NCI-H2171 (cell line): Measurements from ENCODE around the gene HECW1.

Experiments used
- DNase-seq: peaks from one replicate; lab custom pipeline; 2025; lab: John Stamatoyannopoulos, UW

The HECW1 gene

DNA sequence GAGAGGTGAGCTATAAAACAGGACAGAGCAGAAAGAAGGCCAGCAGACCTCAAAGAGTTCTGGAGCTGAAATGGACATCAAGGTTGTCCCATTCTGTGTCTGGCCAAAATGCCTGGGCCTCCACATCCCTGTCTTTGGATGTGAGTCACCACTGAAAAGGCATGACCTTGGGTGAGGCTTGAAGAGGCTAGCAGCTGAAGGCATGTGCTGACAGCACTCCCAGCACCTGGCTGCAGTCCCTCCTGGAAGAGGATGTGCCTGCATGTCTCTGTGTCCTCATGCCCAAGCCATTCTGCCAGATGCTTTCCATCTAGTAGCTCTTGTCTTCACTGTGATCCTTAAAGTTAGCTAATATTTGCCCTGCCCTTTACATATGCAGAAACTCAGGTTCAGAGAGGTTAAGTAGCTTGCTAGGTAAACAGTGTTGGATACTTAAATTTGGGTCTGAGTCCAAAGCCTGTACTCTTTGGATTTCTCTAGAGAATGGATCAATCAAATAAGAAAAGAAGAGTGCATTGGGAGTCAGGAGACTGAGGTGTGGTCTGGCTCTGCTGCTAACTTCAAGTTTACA is 35.8 kb downstream of the HECW1 start:
- DNase-seq: no peak

DNA sequence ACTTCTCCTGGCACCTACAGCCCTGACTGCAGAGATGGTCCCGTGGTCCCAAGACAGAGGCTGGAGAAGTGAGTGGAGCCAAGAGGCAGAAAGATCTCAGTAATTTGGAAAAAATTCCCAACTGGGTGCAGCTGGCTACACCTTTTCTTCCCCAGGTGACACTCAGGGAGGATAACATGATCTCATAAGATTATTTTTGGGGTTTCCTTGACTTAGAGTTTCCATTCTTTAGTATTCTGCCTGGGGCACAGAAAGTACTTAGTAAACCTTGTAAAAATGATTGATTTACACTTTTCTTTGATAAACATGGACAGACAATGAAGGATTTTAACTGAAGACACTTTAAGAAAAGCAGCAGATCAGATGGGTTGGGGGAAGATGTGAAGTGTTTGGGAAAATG is 38.6 kb downstream of the HECW1 start:
- no peak for DNase-seq

DNA sequence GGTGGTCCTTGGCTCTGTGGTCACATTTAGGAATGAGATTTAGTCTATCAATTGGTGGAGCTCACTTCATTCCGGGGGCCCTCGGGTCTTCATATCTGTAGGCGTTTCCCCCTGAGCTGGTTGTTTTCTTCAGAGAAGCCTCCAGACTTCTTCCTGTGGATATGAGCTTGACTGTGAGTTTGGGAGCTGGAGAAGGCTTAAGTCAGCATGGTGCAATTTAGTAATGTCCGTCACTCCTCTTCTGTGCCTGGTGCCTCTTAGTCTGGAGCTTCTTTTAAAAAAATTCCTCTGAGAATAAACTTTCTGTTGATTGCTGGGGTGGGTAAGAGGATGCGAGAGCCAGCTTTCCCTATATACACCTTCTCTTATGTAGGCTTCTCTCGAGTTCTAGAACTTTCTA is 40.2 kb downstream of the HECW1 start:
- DNase-seq: no peak

- no peak for DNase-seq
Measured at GRCh38 chr7:43155636-43156035, 43.2 kb downstream of the HECW1 start.

GRCh38 chr7:43163885-43164284 is 51.4 kb downstream of the HECW1 start:
- no peak for DNase-seq

GRCh38 chr7:43164757-43165156 is 52.3 kb downstream of the HECW1 start:
- no peak for DNase-seq

DNA sequence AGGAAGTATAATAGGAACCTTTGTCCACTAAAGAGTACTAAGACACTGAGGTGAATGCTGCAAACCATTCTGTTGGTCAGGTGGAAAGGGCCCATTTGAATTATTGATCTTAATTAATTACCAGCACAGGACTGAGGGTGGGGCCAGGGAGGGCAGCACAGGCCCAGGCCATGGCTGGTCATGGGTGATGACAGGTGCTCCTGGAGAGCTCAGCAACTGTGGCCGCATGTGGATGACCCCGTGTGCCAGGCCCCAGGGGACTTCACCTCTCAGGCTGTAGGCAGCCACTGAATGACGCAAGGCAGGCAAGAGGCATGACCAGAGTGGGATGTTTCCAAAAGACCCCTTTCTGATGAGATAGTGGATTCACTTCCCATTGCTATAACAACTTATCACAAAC is 54.2 kb downstream of the HECW1 start:
- no peak for DNase-seq

DNA sequence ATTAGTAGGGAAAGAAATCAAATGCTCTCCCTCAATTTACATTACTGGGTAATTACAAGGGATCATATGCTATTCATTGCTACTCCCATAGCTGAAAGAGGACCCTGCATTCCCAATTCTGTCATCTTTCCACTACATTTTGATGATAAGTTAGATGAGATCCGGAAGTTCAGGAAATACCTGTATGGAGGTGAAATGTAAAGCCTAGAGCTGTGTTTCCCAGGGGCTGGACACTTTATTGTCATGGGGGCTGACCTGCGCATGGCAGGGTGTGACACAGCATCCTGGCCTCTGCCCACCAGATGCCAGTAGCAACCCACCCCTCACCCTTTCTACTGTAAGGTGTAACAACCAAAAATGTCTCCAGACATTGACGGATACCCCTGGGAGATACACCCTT is 56.6 kb downstream of the HECW1 start:
- no peak for DNase-seq

DNA sequence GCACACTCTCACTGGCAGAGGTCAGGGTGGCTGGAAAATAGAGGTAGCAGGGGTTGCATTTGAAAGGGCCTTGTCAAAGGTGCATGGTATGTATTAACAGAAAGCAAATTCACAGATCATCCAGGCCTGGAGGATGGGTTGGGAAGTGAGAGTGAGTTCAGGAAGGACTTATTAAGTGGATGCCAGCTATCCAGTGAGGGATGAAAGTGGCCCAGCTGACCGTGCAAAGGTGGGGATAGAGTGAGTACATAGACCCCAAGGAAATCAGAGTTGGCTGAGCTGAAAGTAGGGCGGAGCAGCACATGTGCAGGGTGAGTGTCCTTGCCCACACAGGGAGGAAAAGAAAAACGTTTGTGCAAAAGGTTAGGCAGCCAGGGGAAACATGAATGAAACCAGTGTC is 58.1 kb downstream of the HECW1 start:
- no peak for DNase-seq

- DNase-seq: no peak
Measured at GRCh38 chr7:43175570-43176200, 63.2 kb downstream of the HECW1 start.

DNA sequence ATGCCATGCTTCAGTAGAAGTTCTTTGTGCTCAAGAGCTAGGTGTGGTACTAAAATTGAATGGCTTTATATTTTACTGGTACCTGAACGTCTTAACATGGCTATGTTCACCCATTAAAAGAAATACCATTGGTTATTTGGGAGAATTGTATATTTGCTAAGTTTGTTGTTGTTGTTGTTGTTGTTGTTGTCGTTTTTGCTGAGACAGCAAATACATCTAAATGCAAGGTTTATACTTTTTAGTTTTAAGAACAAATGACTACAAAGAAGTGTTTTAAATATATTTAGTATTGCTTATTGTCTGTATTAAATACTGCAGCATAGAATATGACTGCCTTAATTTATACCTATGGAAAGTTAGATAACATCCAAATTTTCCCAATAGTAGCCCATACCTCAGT is 66.9 kb downstream of the HECW1 start:
- DNase-seq: no peak

- no peak for DNase-seq
Measured at GRCh38 chr7:43192806-43193460, 80.5 kb downstream of the HECW1 start.

DNA sequence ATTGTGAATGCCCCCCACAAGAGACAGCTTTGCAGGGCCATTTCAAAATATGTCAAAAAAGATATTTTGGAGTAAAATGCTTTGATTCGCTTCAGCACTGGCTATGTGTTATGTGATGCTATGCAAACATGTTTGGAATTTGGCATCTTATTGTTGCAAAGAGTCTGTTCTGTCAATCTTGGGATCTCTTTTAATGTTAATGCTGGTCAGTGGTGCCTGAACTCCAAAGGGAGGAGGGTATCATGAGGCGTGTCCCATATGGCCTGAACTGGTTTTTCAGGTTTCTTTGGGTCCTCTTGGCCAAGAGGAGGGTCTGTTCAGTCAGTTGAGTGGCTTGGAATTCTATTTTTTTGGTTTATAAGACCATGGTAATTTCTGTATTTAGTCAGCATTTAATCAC is 81.4 kb downstream of the HECW1 start:
- no peak for DNase-seq

DNA sequence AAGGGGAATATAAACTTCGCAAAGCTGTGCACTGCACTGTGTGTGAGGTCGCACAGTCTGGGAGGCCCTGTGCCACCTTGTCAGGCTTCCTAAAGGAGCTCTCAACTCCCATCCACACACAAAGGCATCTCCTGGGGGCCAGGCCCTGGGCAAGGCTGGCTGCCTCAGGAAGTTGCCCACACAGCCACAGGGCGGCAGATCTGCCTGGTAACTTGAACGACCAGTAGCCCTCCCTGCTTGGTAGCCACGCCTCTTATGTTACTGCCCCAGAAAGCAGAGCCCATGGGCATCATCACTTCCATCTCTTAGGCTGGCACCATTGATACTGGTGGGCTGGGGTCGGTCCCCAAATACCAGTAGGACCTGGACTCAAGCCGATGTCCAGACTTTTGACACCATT is 82.8 kb downstream of the HECW1 start:
- no peak for DNase-seq

- no peak for DNase-seq
Measured at GRCh38 chr7:43195768-43196167, 83.3 kb downstream of the HECW1 start.

DNA sequence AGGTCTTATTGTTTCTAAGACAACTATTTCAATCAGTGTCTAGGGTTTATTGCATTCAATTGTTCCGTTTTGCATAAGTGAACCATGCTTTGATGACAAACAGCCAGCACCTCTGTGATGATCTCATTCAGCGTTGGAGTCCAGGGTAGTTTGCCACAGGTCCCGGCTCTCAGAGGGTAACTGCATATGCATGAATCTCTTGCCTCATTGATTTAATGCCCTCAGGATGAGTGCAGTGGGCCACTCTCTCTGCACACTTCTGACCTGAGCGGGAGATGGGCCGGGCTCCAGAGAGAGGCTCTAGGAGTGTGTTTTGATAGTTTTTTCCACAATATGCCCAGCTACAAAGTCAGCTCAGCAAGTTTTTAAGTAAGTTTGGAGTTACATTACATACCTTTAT is 83.9 kb downstream of the HECW1 start:
- no peak for DNase-seq

- no peak for DNase-seq
Measured at GRCh38 chr7:43198016-43198415, 85.6 kb downstream of the HECW1 start.

- no peak for DNase-seq
Measured at GRCh38 chr7:43198599-43199090, 86.2 kb downstream of the HECW1 start.

DNA sequence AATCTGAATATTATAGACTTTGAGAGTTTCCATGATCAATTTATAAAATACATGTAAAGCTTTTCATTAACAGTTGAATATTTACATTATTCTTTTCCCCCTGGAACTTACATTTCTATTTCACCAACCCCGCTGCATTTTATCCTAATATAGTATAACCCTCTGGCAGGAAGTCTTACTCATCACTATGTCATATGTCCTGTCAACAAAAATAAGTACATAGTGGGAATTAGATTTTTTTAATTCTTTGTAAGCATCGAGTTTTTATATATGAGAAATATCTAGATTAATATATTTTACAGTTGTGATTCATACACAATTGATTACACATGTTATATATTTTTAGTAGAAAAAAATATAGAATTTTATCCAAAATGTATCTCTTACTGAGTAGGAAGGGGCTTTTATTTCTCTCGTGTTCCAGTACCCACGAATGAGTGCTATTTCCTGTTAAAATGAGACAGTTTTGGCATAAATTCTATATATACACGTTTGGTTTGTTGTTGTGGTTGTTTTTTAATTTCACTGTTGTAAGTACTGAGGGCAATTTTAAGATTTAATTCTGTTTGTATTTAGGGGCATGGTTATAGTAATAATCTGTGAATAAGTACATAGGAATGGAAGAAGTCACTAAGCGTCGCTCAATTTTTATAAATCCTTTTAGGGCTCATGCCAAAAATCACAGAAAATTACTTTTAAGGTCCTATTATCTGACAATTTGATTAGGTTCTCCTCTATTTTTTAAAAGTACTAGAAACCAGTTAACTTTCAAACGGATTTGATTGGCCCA is 87.1 kb downstream of the HECW1 start:
- DNase-seq: no peak

DNA sequence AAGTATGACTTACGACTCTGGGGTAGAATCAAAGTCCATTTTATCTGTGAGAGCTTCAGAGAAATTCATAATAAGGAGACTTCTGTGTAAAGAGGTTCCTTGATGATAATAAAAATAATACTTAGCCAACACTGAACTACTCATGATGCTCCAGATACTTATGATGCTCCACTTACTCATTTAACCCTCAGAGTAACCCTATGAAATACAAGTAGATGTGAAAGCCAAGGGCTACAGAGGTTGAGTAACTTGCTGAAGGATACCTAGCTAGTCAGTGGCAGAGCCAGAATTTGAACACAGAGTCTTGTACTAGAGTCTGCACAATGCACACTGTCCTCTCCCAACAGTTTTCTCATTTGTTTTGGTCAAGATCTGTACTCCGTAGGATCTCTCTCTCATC is 89.5 kb downstream of the HECW1 start:
- DNase-seq: no peak

DNA sequence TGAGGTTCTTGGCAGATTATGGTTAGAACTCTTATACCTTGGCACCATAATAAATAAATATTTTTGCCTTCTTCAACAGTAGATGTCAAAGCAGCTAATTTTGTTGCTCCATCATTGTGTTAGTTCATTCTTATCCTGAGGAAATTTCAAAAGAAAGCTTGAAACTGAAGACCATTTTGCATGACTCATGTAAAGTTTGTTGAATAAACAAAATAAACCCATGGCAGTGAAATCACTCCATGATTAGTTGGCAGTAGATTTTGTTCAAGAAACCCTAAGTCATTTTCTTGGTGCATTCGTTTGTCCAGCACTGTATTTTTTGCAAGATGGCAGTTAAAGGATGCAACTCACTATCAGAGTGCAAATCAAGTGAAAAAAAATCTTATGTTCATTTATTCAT is 91.6 kb downstream of the HECW1 start:
- no peak for DNase-seq

- DNase-seq: no peak
Measured at GRCh38 chr7:43205171-43205795, 92.8 kb downstream of the HECW1 start.
